Psoas muscle (tissue), 8 donors: Measurements from ENCODE around the gene SBNO2. TPM values are rescaled to one million over a fixed set of nuclear protein-coding genes. Genes with fewer than 3 reads are reported as not detected.
A peak's percentile ranks its signal among the peaks of the same experiment; 100 is the strongest.

Experiments
- ATAC-seq, 4 donors: fragments of 200-7000 bp; cut with Tn5 transposase; one replicate each; pipeline ENCODE4 v1.9.1; 2020; ENCODE audit warnings: moderate library complexity in 3 of 4, mild to moderate bottlenecking in 2 of 4
- DNase-seq, 2 donors: peaks; one replicate each; pipeline ENCODE4 v3.0.0-alpha.2; 2020
- H3K27ac ChIP-seq: fragments of 200-600 bp; one replicate; pipeline ENCODE4 v1.8.0; 2022
- H3K27me3 ChIP-seq, 3 donors: fragments of 200-600 bp in 1 of 3; one replicate each; pipeline versions ENCODE4 v1.6.1 to v1.8.0; 2013 to 2022; ENCODE audit warnings: low read length in 2 of 3, mild to moderate bottlenecking in 2 of 3, moderate library complexity in 1 of 3; ENCODE audit not compliant: insufficient read depth in 3 of 3
- H3K36me3 ChIP-seq, 2 donors: fragments of 200-600 bp in 1 of 2; one replicate each; pipeline versions ENCODE4 v1.6.1 to v1.8.0; 2013 to 2022; ENCODE audit warnings: low read depth in 1 of 2, mild to moderate bottlenecking in 1 of 2, moderate library complexity in 1 of 2; ENCODE audit not compliant: insufficient read depth in 1 of 2
- H3K4me1 ChIP-seq: fragments of 200-600 bp; one replicate; pipeline ENCODE4 v1.8.0; 2022
- H3K4me3 ChIP-seq: fragments of 200-600 bp; one replicate; pipeline ENCODE4 v1.8.0; 2022; ENCODE audit warnings: mild to moderate bottlenecking
- H3K9me3 ChIP-seq: fragments of 200-600 bp; one replicate; pipeline ENCODE4 v1.8.0; 2022
- WGBS, 3 donors: extraction: QIAGEN DNeasy Blood & Tissue Kit; methylation state at CpG; one replicate each; pipeline versions ENCODE4 v1.1.6 to v1.1.7; 2013; 5-methylcytosine and 5-hydroxymethylcytosine counted together
- intact Hi-C, 2 donors: fragments of 100-400 bp; cut with DNase I; formaldehyde crosslinking; loops; one replicate each; pipeline versions ENCODE4 v1.11.0 to v1.14.2; 2022
- polyA plus RNA-seq, 3 donors: library from polyadenylated mRNA; stranded (reverse); fragments of 200-250 nt; gene quantifications; one replicate each; pipeline ENCODE4 v1.2.3, GENCODE V29; 2013
- total RNA-seq, 4 donors: library from RNA; stranded (reverse); fragmentation: NEBNext Ultra II Directional in 2 of 4; extraction: Animal tissue kit (Norgen Biotek cat#: 25700) in 2 of 4; gene quantifications; one replicate each; pipeline versions ENCODE4 v1.2.1 to v1.2.4, GENCODE V29; 2021 to 2023
- TF ChIP-seq, protein P1 (sequence below): fragments of 200-600 bp; IDR thresholded peaks from one replicate; pipeline ENCODE4 v1.8.0; 2022; ENCODE audit warnings: antibody characterized with exemption
- donor health status: healthy with polysubstance abuse.
- donor health status: DM: no; HTN: no; CAD: no; lungs with moderate emphysema.
- donor health status: Bipolar disorder and iron deficiency.
- donor health status: healthy.
- donor health status: DM: yes; HTN: yes; CAD: no.
- donor health status: DM: no; HTN: no; CAD: no.
- donor health status: DM: no; HTN: no; CAD: no.
- donor health status: DM: yes; HTN: yes; CAD: no.

The SBNO2 gene
- total and polyA plus RNA-seq, 7 donors, result 18.5 to 138 (median 47.2) TPM

DNA sequence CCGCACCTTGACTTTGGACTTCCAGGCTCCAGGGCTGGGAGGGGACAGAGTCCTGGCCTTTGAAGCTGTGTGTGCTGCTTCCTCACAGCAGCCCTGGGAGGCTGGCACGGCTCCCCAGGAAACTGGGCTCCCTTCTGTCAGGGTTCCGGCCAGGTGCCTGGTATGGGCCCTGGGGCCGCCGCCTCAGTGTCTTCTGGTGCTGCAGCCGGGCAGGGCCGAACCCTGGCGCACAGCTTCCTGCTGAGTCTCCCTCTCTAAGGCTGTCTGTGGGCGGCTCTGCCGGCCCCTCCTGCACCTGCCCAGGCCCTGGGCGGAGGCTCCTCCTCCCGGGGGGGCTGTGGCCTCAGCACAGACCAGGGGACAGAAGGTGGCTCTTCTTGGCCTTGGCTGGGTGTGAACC is 37.9 kb downstream of the SBNO2 start:
- Histone ChIP-seq H3K9me3 (no peaks in the 10 kb centered on the region), H3K27ac (no peak overlapping the region), H3K4me1 (peaks cover 10% of the 10 kb centered on the region), H3K4me3 (no peak overlapping the region), H3K36me3 (no peaks in the 10 kb centered on the region), H3K27me3 (no peaks in the 10 kb centered on the region)
- intact Hi-C loops, result no loop called here
- 69 to 84% (median 75%) methylated on average over 9 to 12 of the region's 12 CpGs for WGBS, 3 donors
- DNase-seq (no peak), ATAC-seq (no peak)
- TF ChIP-seq, protein P1, sequence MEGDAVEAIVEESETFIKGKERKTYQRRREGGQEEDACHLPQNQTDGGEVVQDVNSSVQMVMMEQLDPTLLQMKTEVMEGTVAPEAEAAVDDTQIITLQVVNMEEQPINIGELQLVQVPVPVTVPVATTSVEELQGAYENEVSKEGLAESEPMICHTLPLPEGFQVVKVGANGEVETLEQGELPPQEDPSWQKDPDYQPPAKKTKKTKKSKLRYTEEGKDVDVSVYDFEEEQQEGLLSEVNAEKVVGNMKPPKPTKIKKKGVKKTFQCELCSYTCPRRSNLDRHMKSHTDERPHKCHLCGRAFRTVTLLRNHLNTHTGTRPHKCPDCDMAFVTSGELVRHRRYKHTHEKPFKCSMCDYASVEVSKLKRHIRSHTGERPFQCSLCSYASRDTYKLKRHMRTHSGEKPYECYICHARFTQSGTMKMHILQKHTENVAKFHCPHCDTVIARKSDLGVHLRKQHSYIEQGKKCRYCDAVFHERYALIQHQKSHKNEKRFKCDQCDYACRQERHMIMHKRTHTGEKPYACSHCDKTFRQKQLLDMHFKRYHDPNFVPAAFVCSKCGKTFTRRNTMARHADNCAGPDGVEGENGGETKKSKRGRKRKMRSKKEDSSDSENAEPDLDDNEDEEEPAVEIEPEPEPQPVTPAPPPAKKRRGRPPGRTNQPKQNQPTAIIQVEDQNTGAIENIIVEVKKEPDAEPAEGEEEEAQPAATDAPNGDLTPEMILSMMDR, result no peak

DNA sequence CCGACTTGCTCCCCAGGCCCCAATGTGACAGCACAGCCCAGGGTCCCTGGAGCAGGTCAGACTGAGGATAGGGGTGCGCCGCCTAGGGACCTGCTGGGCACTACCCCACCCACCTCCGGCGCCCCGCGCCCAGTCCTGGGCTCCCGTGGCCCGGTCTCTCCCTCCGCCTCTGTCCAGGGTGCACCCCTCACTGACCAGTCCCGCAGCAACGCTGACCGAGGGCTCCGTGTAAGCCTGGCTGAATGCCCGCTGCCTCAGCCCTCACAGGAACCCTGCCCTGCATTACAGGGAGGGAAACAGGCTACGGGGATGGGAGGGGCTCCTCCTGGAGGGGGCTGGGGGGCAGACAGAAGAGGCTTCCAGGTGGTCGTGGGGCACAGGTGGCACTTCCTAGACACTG is 38.6 kb downstream of the SBNO2 start:
- ATAC-seq, result no peak
- peaks cover 18% of the 10 kb centered on the region for H3K4me1 ChIP-seq
- 81 to 86% (median 83%) methylated on average over 17 of the region's 17 CpGs for WGBS, 3 donors
- H3K27me3 ChIP-seq, result no peaks in the 10 kb centered on the region
- H3K27ac ChIP-seq, result no peak overlapping the region
- H3K36me3 ChIP-seq, result no peaks in the 10 kb centered on the region
- H3K9me3 ChIP-seq, result no peaks in the 10 kb centered on the region
- DNase-seq, result no peak
- intact Hi-C loops, result no loop called here
- H3K4me3 ChIP-seq, result no peak overlapping the region
- TF ChIP-seq, protein P1, result no peak

DNA sequence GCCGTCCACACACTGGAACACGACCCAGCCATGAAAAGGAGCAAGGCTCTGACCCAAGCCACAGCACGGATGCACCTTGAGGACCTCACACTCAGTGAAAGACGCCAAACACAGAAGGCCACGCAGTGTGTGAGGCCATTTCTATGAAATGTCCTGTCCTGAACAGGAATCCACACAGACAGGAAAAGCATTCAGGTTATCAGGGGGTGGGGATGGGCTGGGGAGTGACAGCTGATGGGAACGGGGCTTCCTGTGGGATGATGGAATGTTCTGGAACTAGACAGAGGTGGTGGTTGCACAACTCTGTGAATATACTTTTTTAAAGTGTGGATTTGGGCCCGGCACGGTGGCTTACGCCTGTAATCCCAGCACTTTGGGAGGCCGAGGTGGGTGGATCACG is 39.6 kb downstream of the SBNO2 start:
- ATAC-seq (no peak), DNase-seq (no peak)
- TF ChIP-seq, protein P1, result no peak
- H3K4me3 ChIP-seq, result no peak overlapping the region
- no peaks in the 10 kb centered on the region for H3K36me3 ChIP-seq
- intact Hi-C loops, result loop anchor here in 1 of 2 donors (5.0 kb wide), 1 partner anchor 38 kb away; the partner anchor contains the start of gene SBNO2
- no peaks in the 10 kb centered on the region for H3K27me3 ChIP-seq
- no peaks in the 10 kb centered on the region for H3K9me3 ChIP-seq
- WGBS, 3 donors, result 90 to 95% (median 93%) methylated on average over 11 of the region's 11 CpGs
- H3K4me1 ChIP-seq, result peaks cover 19% of the 10 kb centered on the region
- no peak overlapping the region for H3K27ac ChIP-seq

DNA sequence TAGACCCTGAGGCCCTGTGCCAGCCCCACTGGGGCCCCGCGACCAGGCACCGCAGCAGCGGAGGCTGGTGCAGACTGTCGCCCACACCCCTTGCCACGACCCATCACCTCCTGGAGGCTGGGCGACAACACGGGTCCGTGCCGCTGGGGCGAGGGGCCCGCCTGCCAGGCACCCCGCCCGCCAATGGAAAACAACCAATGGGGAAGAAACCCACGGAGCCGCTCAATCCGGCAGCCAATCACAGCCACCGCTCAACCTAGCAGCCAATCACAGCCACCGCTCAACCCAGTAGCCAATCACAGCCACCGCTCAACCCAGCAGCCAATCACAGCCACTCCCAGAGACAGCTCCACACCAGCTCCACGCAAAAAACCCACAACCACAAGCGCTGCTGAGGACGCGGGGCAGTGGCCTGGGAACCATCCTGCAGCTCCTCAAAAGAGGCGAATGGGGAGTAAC is 40.6 kb downstream of the SBNO2 start:
- 95 to 100% (median 97%) methylated on average over 11 to 25 of the region's 25 CpGs for WGBS, 3 donors
- Histone ChIP-seq H3K4me1 (peaks cover 19% of the 10 kb centered on the region), H3K36me3 (no peaks in the 10 kb centered on the region), H3K4me3 (peak overlapping the region; percentile 90), H3K9me3 (no peaks in the 10 kb centered on the region), H3K27me3 (no peaks in the 10 kb centered on the region), H3K27ac (peak overlapping the region; percentile 86)
- intact Hi-C loops, result loop anchor here in 1 of 2 donors (5.0 kb wide), 1 partner anchor 39 kb away; the partner anchor contains the start of gene SBNO2
- DNase-seq, result no peak
- TF ChIP-seq, protein P1, result no peak
- peak in 1 of 4 donors; percentile 3 for ATAC-seq
